Measurements from ENCODE around the gene SH2D3A.

Gene SH2D3A

GRCh38 chr19:6744381-6745301, 22.6 kb downstream of the SH2D3A start:
- DNase-seq (ENCODE audit: low spot score) = no peak
- no peak for TF ChIP-seq CTCF (IDR thresholded peaks at IDR 0.05; ENCODE audit: extremely low read depth, insufficient read depth, missing control alignments)
- in situ Hi-C loops (cut with MboI; ENCODE audit: low pct_unique_long_range_greater_than_20kb, low sequenced_read_pairs, unreplicated experiment) = loop anchor here (10.0 kb wide), 1 partner anchor 120 kb away; no protein-coding TSS in a partner anchor

GRCh38 chr19:6743714-6744380, 23.4 kb downstream of the SH2D3A start:
- in situ Hi-C loops (cut with MboI; ENCODE audit: low pct_unique_long_range_greater_than_20kb, low sequenced_read_pairs, unreplicated experiment) = loop anchor here (10.0 kb wide), 1 partner anchor 121 kb away; no protein-coding TSS in a partner anchor
- TF ChIP-seq CTCF (IDR thresholded peaks at IDR 0.05; ENCODE audit: extremely low read depth, insufficient read depth, missing control alignments) = no peak
- no peak for DNase-seq (ENCODE audit: low spot score)

DNA sequence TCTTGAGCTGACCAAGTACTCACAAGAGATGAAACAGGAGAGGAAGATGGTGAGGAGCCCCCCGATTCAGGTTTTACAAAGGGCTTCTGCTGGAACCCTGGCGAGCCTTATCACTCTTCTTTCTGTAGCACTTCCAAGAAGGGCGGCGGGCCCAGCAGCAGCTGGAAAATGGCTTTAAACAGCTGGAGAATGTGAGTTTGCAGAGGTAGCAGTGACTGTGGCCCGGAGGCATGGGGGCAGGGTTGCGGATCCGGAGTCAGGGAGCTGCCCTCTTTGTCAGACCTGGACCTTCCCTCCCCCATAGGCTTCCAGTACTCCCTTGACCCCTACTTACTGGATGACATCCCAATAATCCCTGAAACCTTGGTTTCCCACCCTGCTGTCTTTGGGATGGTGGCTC, 24.2 kb downstream of the SH2D3A start:
- TF ChIP-seq CTCF (IDR thresholded peaks at IDR 0.05; ENCODE audit: extremely low read depth, insufficient read depth, missing control alignments) = no peak
- no peak for DNase-seq (ENCODE audit: low spot score)
- in situ Hi-C loops (cut with MboI; ENCODE audit: low pct_unique_long_range_greater_than_20kb, low sequenced_read_pairs, unreplicated experiment) = loop anchor here (10.0 kb wide), 1 partner anchor 122 kb away; no protein-coding TSS in a partner anchor

GRCh38 chr19:6740589-6741343, 26.5 kb downstream of the SH2D3A start:
- in situ Hi-C loops (cut with MboI; ENCODE audit: low pct_unique_long_range_greater_than_20kb, low sequenced_read_pairs, unreplicated experiment) = loop anchor here (10.0 kb wide), 1 partner anchor 124 kb away; no protein-coding TSS in a partner anchor
- DNase-seq (ENCODE audit: low spot score) = no peak
- no peak for TF ChIP-seq CTCF (IDR thresholded peaks at IDR 0.05; ENCODE audit: extremely low read depth, insufficient read depth, missing control alignments)

- in situ Hi-C loops (cut with MboI; ENCODE audit: low pct_unique_long_range_greater_than_20kb, low sequenced_read_pairs, unreplicated experiment) = loop anchor here (10.0 kb wide), 2 partner anchors 125 to 215 kb away; no protein-coding TSS in a partner anchor
- no peak for TF ChIP-seq CTCF (IDR thresholded peaks at IDR 0.05; ENCODE audit: extremely low read depth, insufficient read depth, missing control alignments)
- peak; percentile 75 for DNase-seq (ENCODE audit: low spot score)
Observed at GRCh38 chr19:6739883-6740588, 27.2 kb downstream of the SH2D3A start.

Data from GM13977 (cell line).